Rectal smooth muscle tissue (tissue), 1 donor: ENCODE data around the gene ERAP2.

ENCODE experiments used
- H3K27ac ChIP-seq: one replicate; pipeline ENCODE4 v1.7.0; 2013; ENCODE audit warnings: low read depth, low read length, inconsistent platforms
- H3K27me3 ChIP-seq: one replicate; pipeline ENCODE4 v1.7.0; 2013; ENCODE audit warnings: low read length; ENCODE audit not compliant: control insufficient read depth, insufficient read depth
- H3K36me3 ChIP-seq: one replicate; pipeline ENCODE4 v1.7.0; 2013; ENCODE audit warnings: low read length; ENCODE audit not compliant: control insufficient read depth, insufficient read depth
- H3K4me1 ChIP-seq: one replicate; pipeline ENCODE4 v1.7.0; 2013; ENCODE audit warnings: low read length; ENCODE audit not compliant: control insufficient read depth, insufficient read depth
- H3K4me3 ChIP-seq: one replicate; pipeline ENCODE4 v1.7.0; 2013; ENCODE audit warnings: low read length
- H3K9ac ChIP-seq: one replicate; pipeline ENCODE4 v1.7.0; 2013; ENCODE audit warnings: low read length

ERAP2 gene

GRCh38 chr5:96852759-96853158, 23.5 kb upstream of the ERAP2 start:
- Histone ChIP-seq H3K27ac (no peak overlapping the region), H3K27me3 (no peaks in the 10 kb centered on the region), H3K9ac (no peak overlapping the region), H3K4me1 (no peaks in the 10 kb centered on the region), H3K4me3 (no peak overlapping the region), H3K36me3 (no peaks in the 10 kb centered on the region)

GRCh38 chr5:96854067-96854466, 22.2 kb upstream of the ERAP2 start:
- no peak overlapping the region for H3K27ac ChIP-seq

GRCh38 chr5:96855031-96855872, 21.0 kb upstream of the ERAP2 start:
- no peak overlapping the region for H3K27ac ChIP-seq

More at GRCh38 chr5:96854067-96854466, 22.2 kb upstream of the ERAP2 start:
- H3K9ac ChIP-seq, result no peak overlapping the region
- no peaks in the 10 kb centered on the region for H3K4me1 ChIP-seq
- H3K36me3 ChIP-seq, result no peaks in the 10 kb centered on the region
- no peaks in the 10 kb centered on the region for H3K27me3 ChIP-seq
- no peak overlapping the region for H3K4me3 ChIP-seq

GRCh38 chr5:96856371-96856770, 19.9 kb upstream of the ERAP2 start:
- no peak overlapping the region for H3K27ac ChIP-seq
- H3K9ac ChIP-seq, result no peak overlapping the region
- no peak overlapping the region for H3K4me3 ChIP-seq
- no peaks in the 10 kb centered on the region for H3K4me1 ChIP-seq
- H3K36me3 ChIP-seq, result no peaks in the 10 kb centered on the region
- H3K27me3 ChIP-seq, result no peaks in the 10 kb centered on the region

More at GRCh38 chr5:96855031-96855872, 21.0 kb upstream of the ERAP2 start:
- H3K4me1 ChIP-seq, result no peaks in the 10 kb centered on the region
- H3K36me3 ChIP-seq, result no peaks in the 10 kb centered on the region
- no peak overlapping the region for H3K9ac ChIP-seq
- no peaks in the 10 kb centered on the region for H3K27me3 ChIP-seq
- no peak overlapping the region for H3K4me3 ChIP-seq

- Histone ChIP-seq H3K27ac (no peak overlapping the region), H3K9ac (no peak overlapping the region), H3K27me3 (no peaks in the 10 kb centered on the region), H3K36me3 (no peaks in the 10 kb centered on the region), H3K4me1 (no peaks in the 10 kb centered on the region), H3K4me3 (no peak overlapping the region)
These were observed 18.8 kb upstream of the ERAP2 start for GRCh38 chr5:96857454-96857853.

- H3K36me3 ChIP-seq, result no peaks in the 10 kb centered on the region
- H3K4me1 ChIP-seq, result no peaks in the 10 kb centered on the region
- H3K27ac ChIP-seq, result no peak overlapping the region
- H3K27me3 ChIP-seq, result no peaks in the 10 kb centered on the region
- H3K9ac ChIP-seq, result no peak overlapping the region
- no peak overlapping the region for H3K4me3 ChIP-seq
These were observed 18.4 kb upstream of the ERAP2 start for GRCh38 chr5:96857924-96858323.

- Histone ChIP-seq H3K4me3 (no peak overlapping the region), H3K36me3 (no peaks in the 10 kb centered on the region), H3K9ac (no peak overlapping the region), H3K27me3 (no peaks in the 10 kb centered on the region), H3K4me1 (no peaks in the 10 kb centered on the region), H3K27ac (no peak overlapping the region)
These were observed 16.9 kb upstream of the ERAP2 start for GRCh38 chr5:96859375-96859774.

GRCh38 chr5:96861076-96861475, 15.2 kb upstream of the ERAP2 start:
- no peak overlapping the region for H3K27ac ChIP-seq
- H3K4me1 ChIP-seq, result no peaks in the 10 kb centered on the region
- no peaks in the 10 kb centered on the region for H3K27me3 ChIP-seq
- no peak overlapping the region for H3K9ac ChIP-seq
- H3K36me3 ChIP-seq, result no peaks in the 10 kb centered on the region
- no peak overlapping the region for H3K4me3 ChIP-seq

- H3K9ac ChIP-seq, result no peak overlapping the region
- no peak overlapping the region for H3K4me3 ChIP-seq
- no peaks in the 10 kb centered on the region for H3K27me3 ChIP-seq
- H3K36me3 ChIP-seq, result no peaks in the 10 kb centered on the region
- no peaks in the 10 kb centered on the region for H3K4me1 ChIP-seq
- no peak overlapping the region for H3K27ac ChIP-seq
These were observed 13.2 kb upstream of the ERAP2 start for GRCh38 chr5:96863114-96863513.

- Histone ChIP-seq H3K4me1 (no peaks in the 10 kb centered on the region), H3K9ac (no peak overlapping the region), H3K36me3 (no peaks in the 10 kb centered on the region), H3K27me3 (no peaks in the 10 kb centered on the region), H3K4me3 (no peak overlapping the region), H3K27ac (no peak overlapping the region)
These were observed 12.2 kb upstream of the ERAP2 start for GRCh38 chr5:96863949-96864584.

GRCh38 chr5:96864922-96865530, 11.3 kb upstream of the ERAP2 start:
- no peak overlapping the region for H3K27ac ChIP-seq
- H3K9ac ChIP-seq, result no peak overlapping the region
- no peaks in the 10 kb centered on the region for H3K4me1 ChIP-seq
- no peaks in the 10 kb centered on the region for H3K27me3 ChIP-seq
- no peaks in the 10 kb centered on the region for H3K36me3 ChIP-seq
- no peak overlapping the region for H3K4me3 ChIP-seq

GRCh38 chr5:96868603-96869371, 7.5 kb upstream of the ERAP2 start:
- Histone ChIP-seq H3K27me3 (no peaks in the 10 kb centered on the region), H3K4me3 (no peak overlapping the region), H3K27ac (no peak overlapping the region), H3K4me1 (no peaks in the 10 kb centered on the region), H3K36me3 (no peaks in the 10 kb centered on the region), H3K9ac (no peak overlapping the region)
